ENCODE results near the gene MAMLD1. TPM values are rescaled to one million over a fixed set of nuclear protein-coding genes. Genes with fewer than 3 reads are reported as not detected.

The MAMLD1 gene
- total RNA-seq, 1 experiment from 2014 or later: 0.48 TPM

GRCh38 chrX:150509703-150510102 lies 146.6 kb downstream of the MAMLD1 start:
- H3K4ac ChIP-seq (ENCODE audit: low read depth, low read length): no peak overlapping the region
- peaks cover 0 to 1% (median 0%) of the 10 kb centered on the region in 3 experiments; a peak in 2 of 7 replicates for H3K36me3 Mint-ChIP-seq (ENCODE audit: insufficient read depth in 1 of 3, low read depth in 3 of 3)

More at GRCh38 chrX:150509703-150510102, 146.6 kb downstream of the MAMLD1 start:
- no peak overlapping the region for H3K18ac ChIP-seq (ENCODE audit: insufficient read length, low read depth, low read length)
- H3K9me3 Mint-ChIP-seq: peaks cover 67 to 79% of the 10 kb centered on the region in 2 experiments
- no peak overlapping the region for H3K4me2 ChIP-seq (ENCODE audit: insufficient read depth, insufficient read length, low read length)
- DNase-seq: no peak
- no peak overlapping the region for H2AK5ac ChIP-seq (ENCODE audit: insufficient read length, low read length)
- H2BK20ac ChIP-seq (ENCODE audit: low read depth, low read length, poor library complexity, severe bottlenecking): no peak overlapping the region
- H3K79me2 ChIP-seq (ENCODE audit: insufficient read depth, low read length): no peaks in the 10 kb centered on the region
- WGBS (ENCODE audit: extremely low coverage, insufficient read length, low lambda C conversion rate): no CpG with 5 or more reads among the region's 5 CpGs
- no peaks in the 10 kb centered on the region for H3K79me1 ChIP-seq (ENCODE audit: insufficient read depth, low read depth, low read length, poor library complexity, severe bottlenecking)
- no peak overlapping the region for H3K27ac Mint-ChIP-seq
- H3T11ph ChIP-seq (ENCODE audit: low read length): no peak overlapping the region
- no peak overlapping the region for H2BK5ac ChIP-seq (ENCODE audit: insufficient read length, low read length)
- no peak overlapping the region for H2AFZ ChIP-seq (ENCODE audit: low read length)
- H2BK15ac ChIP-seq (ENCODE audit: low read depth, low read length): no peak overlapping the region
- H3K23ac ChIP-seq (ENCODE audit: insufficient read length, low read depth, low read length): no peak overlapping the region
- no peaks in the 10 kb centered on the region for H3K27me3 ChIP-seq (ENCODE audit: insufficient read depth, low read length)
- no peak overlapping the region for H2BK12ac ChIP-seq (ENCODE audit: insufficient read length, low read depth, low read length)
- no peak overlapping the region for H4K5ac ChIP-seq (ENCODE audit: insufficient read length, low read depth, low read length)
- H3K9ac ChIP-seq (ENCODE audit: extremely low read depth, insufficient read length, low read length): no peak overlapping the region
- no peak overlapping the region for H4K91ac ChIP-seq (ENCODE audit: insufficient read length, low read depth, low read length)
- H3K14ac ChIP-seq (ENCODE audit: insufficient read depth, low read length): no peak overlapping the region
- H3K23me2 ChIP-seq (ENCODE audit: insufficient read length, low read depth, low read length, poor library complexity, severe bottlenecking): peaks cover 9% of the 10 kb centered on the region
- TF ChIP-seq, protein P1, sequence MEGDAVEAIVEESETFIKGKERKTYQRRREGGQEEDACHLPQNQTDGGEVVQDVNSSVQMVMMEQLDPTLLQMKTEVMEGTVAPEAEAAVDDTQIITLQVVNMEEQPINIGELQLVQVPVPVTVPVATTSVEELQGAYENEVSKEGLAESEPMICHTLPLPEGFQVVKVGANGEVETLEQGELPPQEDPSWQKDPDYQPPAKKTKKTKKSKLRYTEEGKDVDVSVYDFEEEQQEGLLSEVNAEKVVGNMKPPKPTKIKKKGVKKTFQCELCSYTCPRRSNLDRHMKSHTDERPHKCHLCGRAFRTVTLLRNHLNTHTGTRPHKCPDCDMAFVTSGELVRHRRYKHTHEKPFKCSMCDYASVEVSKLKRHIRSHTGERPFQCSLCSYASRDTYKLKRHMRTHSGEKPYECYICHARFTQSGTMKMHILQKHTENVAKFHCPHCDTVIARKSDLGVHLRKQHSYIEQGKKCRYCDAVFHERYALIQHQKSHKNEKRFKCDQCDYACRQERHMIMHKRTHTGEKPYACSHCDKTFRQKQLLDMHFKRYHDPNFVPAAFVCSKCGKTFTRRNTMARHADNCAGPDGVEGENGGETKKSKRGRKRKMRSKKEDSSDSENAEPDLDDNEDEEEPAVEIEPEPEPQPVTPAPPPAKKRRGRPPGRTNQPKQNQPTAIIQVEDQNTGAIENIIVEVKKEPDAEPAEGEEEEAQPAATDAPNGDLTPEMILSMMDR (conservative IDR thresholded peaks at IDR 0.05): no peak
- no peak overlapping the region for H4K8ac ChIP-seq (replicated peaks; ENCODE audit: insufficient read length, low read depth, low read length)
- H3K4me1 ChIP-seq (ENCODE audit: insufficient read depth, low read length): peaks cover 14% of the 10 kb centered on the region; the same call in 1 of the 2 replicates
- no peak overlapping the region for H2BK120ac ChIP-seq (ENCODE audit: low read depth, low read length, poor library complexity, severe bottlenecking)
- H3K9me3 ChIP-seq (ENCODE audit: control insufficient read depth, low read depth, low read length): no peaks in the 10 kb centered on the region
- H3K27ac ChIP-seq (ENCODE audit: insufficient read length, low read depth, low read length): no peak overlapping the region
- no peak overlapping the region for H3K56ac ChIP-seq (ENCODE audit: insufficient read length, low read depth, low read length)
- H3K4me3 Mint-ChIP-seq: no peak overlapping the region; a peak in 1 of 5 replicates
- peaks cover 46 to 56% of the 10 kb centered on the region in 2 experiments for H3K4me1 Mint-ChIP-seq
- H4K20me1 ChIP-seq (ENCODE audit: control insufficient read depth, insufficient read depth, insufficient read length): no peaks in the 10 kb centered on the region
- no peaks in the 10 kb centered on the region; the same call in 1 of the 2 replicates for H3K27me3 Mint-ChIP-seq (ENCODE audit: low read depth)
